ENCODE results near the gene CCDC146.
"Not testable (repeated sequence)": the region's sequence is repeated elsewhere in the genome, so short reads cannot be mapped to it uniquely, and the experiment has no call there.

CCDC146 gene

GRCh38 chr7:77248154-77248553 lies 125.7 kb downstream of the CCDC146 start:
- no peak for DNase-seq

GRCh38 chr7:77252506-77252905 lies 130.1 kb downstream of the CCDC146 start:
- DNase-seq = no peak

- DNase-seq = no peak
Measured at GRCh38 chr7:77253151-77253550, 130.7 kb downstream of the CCDC146 start.

GRCh38 chr7:77254429-77254828 lies 132.0 kb downstream of the CCDC146 start:
- no peak for DNase-seq

- DNase-seq = no peak
Measured at GRCh38 chr7:77254915-77255314, 132.5 kb downstream of the CCDC146 start.

- DNase-seq = no peak
Measured at GRCh38 chr7:77258014-77258413, 135.6 kb downstream of the CCDC146 start.

GRCh38 chr7:77258593-77258992 lies 136.2 kb downstream of the CCDC146 start:
- no peak for DNase-seq

GRCh38 chr7:77262316-77262715 lies 139.9 kb downstream of the CCDC146 start:
- DNase-seq = no peak

- DNase-seq = no peak
Measured at GRCh38 chr7:77265666-77266065, 143.3 kb downstream of the CCDC146 start.

GRCh38 chr7:77266291-77266794 lies 143.9 kb downstream of the CCDC146 start:
- no peak for DNase-seq

GRCh38 chr7:77269360-77270093 lies 147.1 kb downstream of the CCDC146 start:
- no peak for DNase-seq

GRCh38 chr7:77270094-77270480 lies 147.7 kb downstream of the CCDC146 start:
- DNase-seq = no peak

GRCh38 chr7:77271766-77272165 lies 149.4 kb downstream of the CCDC146 start:
- DNase-seq = no peak

GRCh38 chr7:77275663-77276062 lies 153.2 kb downstream of the CCDC146 start:
- not testable (repeated sequence) for DNase-seq

- no peak for DNase-seq
Measured at GRCh38 chr7:77276120-77276519, 153.7 kb downstream of the CCDC146 start.

- DNase-seq = no peak
Measured at GRCh38 chr7:77281780-77282478, 159.5 kb downstream of the CCDC146 start.

- no peak for DNase-seq
Measured at GRCh38 chr7:77282897-77283296, 160.5 kb downstream of the CCDC146 start.

- no peak for DNase-seq
Measured at GRCh38 chr7:77284005-77284404, 161.6 kb downstream of the CCDC146 start.

- DNase-seq = no peak
Measured at GRCh38 chr7:77284616-77285015, 162.2 kb downstream of the CCDC146 start.

- no peak for DNase-seq
Measured at GRCh38 chr7:77288676-77289320, 166.4 kb downstream of the CCDC146 start.

- no peak for DNase-seq
Measured at GRCh38 chr7:77289387-77289786, 167.0 kb downstream of the CCDC146 start.

GRCh38 chr7:77290425-77290824 lies 168.0 kb downstream of the CCDC146 start:
- DNase-seq = no peak

GRCh38 chr7:77293046-77293445 lies 170.6 kb downstream of the CCDC146 start:
- no peak for DNase-seq

GRCh38 chr7:77295549-77295948 lies 173.1 kb downstream of the CCDC146 start:
- DNase-seq = no peak
